Stomach (tissue), 4 donors: ENCODE measurements around the gene C20orf202.
"Not testable (repeated sequence)": the region's sequence is repeated elsewhere in the genome, so short reads cannot be mapped to it uniquely, and the experiment has no call there.

ENCODE experiments used
- POLR2A ChIP-seq, 4 donors: fragments of 450-650 bp; IDR thresholded peaks; one replicate each; pipeline ENCODE4 v1.6.1; 2016; ENCODE audit warnings: antibody characterized with exemption in 4 of 4, control low read depth in 2 of 4, mild to moderate bottlenecking in 1 of 4, moderate library complexity in 1 of 4
- POLR2AphosphoS5 ChIP-seq, 3 donors: sonication (generic); formaldehyde crosslinking; IDR thresholded peaks; one replicate each; pipeline ENCODE4 v1.6.1; 2016; ENCODE audit warnings: antibody characterized with exemption in 3 of 3
- TF ChIP-seq, protein P1 (sequence below), 7 experiments: fragments of 450-650 bp in 4 of 7; fragments of 200-600 bp in 3 of 7; sonication (generic) in 3 of 7; IDR thresholded peaks; one replicate each; pipeline ENCODE4 v1.5.1; 2016 to 2019; ENCODE audit warnings: antibody characterized with exemption in 7 of 7, control low read depth in 2 of 7, mild to moderate bottlenecking in 1 of 7

DNA sequence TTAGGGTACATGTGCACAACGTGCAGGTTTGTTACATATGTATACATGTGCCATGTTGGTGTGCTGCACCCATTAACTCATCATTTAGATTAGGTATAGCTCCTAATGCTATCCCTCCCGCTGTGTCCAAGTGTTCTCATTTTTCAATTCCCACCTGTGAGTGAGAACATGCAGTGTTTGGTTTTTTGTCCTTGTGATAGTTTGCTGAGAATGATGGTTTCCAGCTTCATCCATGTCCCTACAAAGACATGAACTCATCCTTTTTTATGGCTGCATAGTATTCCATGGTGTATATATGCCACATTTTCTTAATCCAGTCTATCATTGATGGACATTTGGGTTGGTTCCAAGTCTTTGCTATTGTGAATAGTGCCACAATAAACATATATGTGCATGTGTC lies 47.0 kb downstream of the C20orf202 start:
- TF ChIP-seq POLR2AphosphoS5, POLR2A (IDR thresholded peaks at IDR 0.05): not testable (repeated sequence)
- TF ChIP-seq, protein P1, sequence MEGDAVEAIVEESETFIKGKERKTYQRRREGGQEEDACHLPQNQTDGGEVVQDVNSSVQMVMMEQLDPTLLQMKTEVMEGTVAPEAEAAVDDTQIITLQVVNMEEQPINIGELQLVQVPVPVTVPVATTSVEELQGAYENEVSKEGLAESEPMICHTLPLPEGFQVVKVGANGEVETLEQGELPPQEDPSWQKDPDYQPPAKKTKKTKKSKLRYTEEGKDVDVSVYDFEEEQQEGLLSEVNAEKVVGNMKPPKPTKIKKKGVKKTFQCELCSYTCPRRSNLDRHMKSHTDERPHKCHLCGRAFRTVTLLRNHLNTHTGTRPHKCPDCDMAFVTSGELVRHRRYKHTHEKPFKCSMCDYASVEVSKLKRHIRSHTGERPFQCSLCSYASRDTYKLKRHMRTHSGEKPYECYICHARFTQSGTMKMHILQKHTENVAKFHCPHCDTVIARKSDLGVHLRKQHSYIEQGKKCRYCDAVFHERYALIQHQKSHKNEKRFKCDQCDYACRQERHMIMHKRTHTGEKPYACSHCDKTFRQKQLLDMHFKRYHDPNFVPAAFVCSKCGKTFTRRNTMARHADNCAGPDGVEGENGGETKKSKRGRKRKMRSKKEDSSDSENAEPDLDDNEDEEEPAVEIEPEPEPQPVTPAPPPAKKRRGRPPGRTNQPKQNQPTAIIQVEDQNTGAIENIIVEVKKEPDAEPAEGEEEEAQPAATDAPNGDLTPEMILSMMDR (IDR thresholded peaks at IDR 0.05) = not testable (repeated sequence)
